Transverse colon (tissue), 4 donors: ENCODE results near the gene ZHX3.

Source experiments
- EP300 ChIP-seq: sonication (generic); formaldehyde crosslinking; IDR thresholded peaks from one replicate; pipeline ENCODE4 v1.6.1; 2017; ENCODE audit warnings: antibody characterized with exemption, low read depth
- POLR2A ChIP-seq: fragments of 450-650 bp; IDR thresholded peaks from one replicate; pipeline ENCODE4 v1.6.1; 2016; ENCODE audit warnings: antibody characterized with exemption, mild to moderate bottlenecking, moderate library complexity
- POLR2AphosphoS5 ChIP-seq, 3 donors: sonication (generic); formaldehyde crosslinking; IDR thresholded peaks; one replicate each; pipeline ENCODE4 v1.6.1; 2016; ENCODE audit warnings: antibody characterized with exemption in 3 of 3
- TF ChIP-seq, protein P1 (sequence below), 5 experiments: fragments of 200-600 bp in 3 of 5; fragments of 450-650 bp in 2 of 5; sonication (generic) in 3 of 5; IDR thresholded peaks; 1 replicate in 2 of 5; 2 replicates in 3 of 5; pipeline ENCODE4 v1.5.1; 2016 to 2017; ENCODE audit warnings: antibody characterized with exemption in 5 of 5, inconsistent platforms in 3 of 5, mild to moderate bottlenecking in 2 of 5, moderate library complexity in 1 of 5

DNA sequence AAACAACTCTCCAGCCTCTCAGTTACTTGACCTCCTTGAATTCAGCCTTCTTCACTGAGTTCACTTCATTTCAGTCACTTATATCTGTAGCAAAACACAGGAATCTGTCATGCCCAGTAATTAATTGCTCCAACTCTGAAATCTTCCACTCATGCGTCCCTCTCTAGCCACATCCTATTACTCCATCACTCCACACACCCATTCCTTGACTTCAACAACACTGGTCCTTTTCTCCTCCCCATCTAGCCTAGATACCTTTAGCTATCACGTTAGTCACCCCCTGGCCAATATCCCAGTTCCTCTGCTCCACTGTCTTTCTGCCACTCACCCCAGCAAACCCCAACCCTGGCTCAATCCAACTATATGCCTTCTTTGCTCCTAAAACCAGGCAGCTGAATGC, 7.7 kb downstream of the ZHX3 start:
- TF ChIP-seq, protein P1, sequence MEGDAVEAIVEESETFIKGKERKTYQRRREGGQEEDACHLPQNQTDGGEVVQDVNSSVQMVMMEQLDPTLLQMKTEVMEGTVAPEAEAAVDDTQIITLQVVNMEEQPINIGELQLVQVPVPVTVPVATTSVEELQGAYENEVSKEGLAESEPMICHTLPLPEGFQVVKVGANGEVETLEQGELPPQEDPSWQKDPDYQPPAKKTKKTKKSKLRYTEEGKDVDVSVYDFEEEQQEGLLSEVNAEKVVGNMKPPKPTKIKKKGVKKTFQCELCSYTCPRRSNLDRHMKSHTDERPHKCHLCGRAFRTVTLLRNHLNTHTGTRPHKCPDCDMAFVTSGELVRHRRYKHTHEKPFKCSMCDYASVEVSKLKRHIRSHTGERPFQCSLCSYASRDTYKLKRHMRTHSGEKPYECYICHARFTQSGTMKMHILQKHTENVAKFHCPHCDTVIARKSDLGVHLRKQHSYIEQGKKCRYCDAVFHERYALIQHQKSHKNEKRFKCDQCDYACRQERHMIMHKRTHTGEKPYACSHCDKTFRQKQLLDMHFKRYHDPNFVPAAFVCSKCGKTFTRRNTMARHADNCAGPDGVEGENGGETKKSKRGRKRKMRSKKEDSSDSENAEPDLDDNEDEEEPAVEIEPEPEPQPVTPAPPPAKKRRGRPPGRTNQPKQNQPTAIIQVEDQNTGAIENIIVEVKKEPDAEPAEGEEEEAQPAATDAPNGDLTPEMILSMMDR (IDR thresholded peaks at IDR 0.05), result no peak
- TF ChIP-seq POLR2A, result no peak
- TF ChIP-seq POLR2AphosphoS5 (IDR thresholded peaks at IDR 0.05), result no peak
- no peak for TF ChIP-seq EP300
